GM12878 (cell line): ENCODE measurements around the gene HAND1. TPM values are rescaled to one million over a fixed set of nuclear protein-coding genes. Genes with fewer than 3 reads are reported as not detected.

Experiments
- CBX5 ChIP-seq: sonication (generic); IDR thresholded peaks from 2 replicates; pipeline ENCODE4 v1.6.1; 2016; ENCODE audit warnings: low read depth, moderate library complexity, mild to moderate bottlenecking, inconsistent platforms
- CREB1 ChIP-seq: IDR thresholded peaks from 2 replicates; pipeline ENCODE4 v1.6.1; 2012; ENCODE audit warnings: low read depth, mild to moderate bottlenecking, inconsistent platforms
- EZH2 ChIP-seq: IDR thresholded peaks from 2 replicates; pipeline ENCODE4 v1.6.1; 2012; ENCODE audit warnings: low read depth, mild to moderate bottlenecking, control low read depth, inconsistent platforms, low read length, borderline replicate concordance; ENCODE audit not compliant: control insufficient read depth
- FOXK2 ChIP-seq: fragments of 450-650 bp; IDR thresholded peaks from 2 replicates; pipeline ENCODE4 v1.6.1; 2017; ENCODE audit warnings: mild to moderate bottlenecking, moderate library complexity
- GATAD2B ChIP-seq: fragments of 450-650 bp; conservative IDR thresholded peaks from 2 replicates; pipeline ENCODE4 v1.6.1; 2017; ENCODE audit warnings: low read depth, mild to moderate bottlenecking, moderate library complexity
- KLF5 ChIP-seq: fragments of 450-650 bp; IDR thresholded peaks from 2 replicates; pipeline ENCODE4 v1.6.1; 2014; ENCODE audit warnings: mild to moderate bottlenecking; ENCODE audit not compliant: partially characterized antibody
- MYC ChIP-seq: IDR thresholded peaks from 2 replicates; pipeline ENCODE4 v1.6.1; 2011; ENCODE audit warnings: mild to moderate bottlenecking, low read length, moderate library complexity, inconsistent platforms; ENCODE audit not compliant: insufficient read depth, insufficient replicate concordance, insufficient read length, severe bottlenecking
- NFYA ChIP-seq: IDR thresholded peaks from 2 replicates; pipeline ENCODE4 v1.6.1; 2011; ENCODE audit warnings: low read depth, mild to moderate bottlenecking, low read length, improper control_type of control experiment, borderline replicate concordance
- NRF1 ChIP-seq: conservative IDR thresholded peaks from 2 replicates; pipeline ENCODE4 v1.6.1; 2011; ENCODE audit warnings: mild to moderate bottlenecking, low read depth, low read length, improper control_type of control experiment
- PAX5 ChIP-seq: IDR thresholded peaks from 2 replicates; pipeline ENCODE4 v1.6.1; 2011; ENCODE audit warnings: low read depth, low read length, borderline replicate concordance
- PAX8 ChIP-seq: fragments of 450-650 bp; IDR thresholded peaks from 2 replicates; pipeline ENCODE4 v1.6.1; 2017; ENCODE audit warnings: mild to moderate bottlenecking, moderate library complexity
- POLR2A ChIP-seq: IDR thresholded peaks from 2 replicates; pipeline ENCODE4 v1.6.1; 2011; ENCODE audit warnings: low read depth, mild to moderate bottlenecking, low read length
- POLR2AphosphoS5 ChIP-seq: IDR thresholded peaks from 2 replicates; pipeline ENCODE4 v1.6.1; 2011; ENCODE audit warnings: mild to moderate bottlenecking, low read length, inconsistent platforms
- RAD51 ChIP-seq: fragments of 450-650 bp; IDR thresholded peaks from 2 replicates; pipeline ENCODE4 v1.6.1; 2016; ENCODE audit warnings: moderate library complexity, mild to moderate bottlenecking, inconsistent platforms
- TBL1XR1 ChIP-seq: IDR thresholded peaks from 2 replicates; pipeline ENCODE4 v1.6.1; 2012; ENCODE audit warnings: low read depth, low read length, improper control_type of control experiment
- WRNIP1 ChIP-seq: IDR thresholded peaks from 2 replicates; pipeline ENCODE4 v1.6.1; 2011; ENCODE audit warnings: low read depth, low read length, improper control_type of control experiment, borderline replicate concordance
- YBX1 ChIP-seq: fragments of 450-650 bp; IDR thresholded peaks from 2 replicates; pipeline ENCODE4 v1.6.1; 2016; ENCODE audit warnings: antibody characterized with exemption
- ZBED1 ChIP-seq: IDR thresholded peaks from 2 replicates; pipeline ENCODE4 v1.6.1; 2016; ENCODE audit warnings: borderline replicate concordance
- ZNF622 ChIP-seq: fragments of 450-650 bp; IDR thresholded peaks from 2 replicates; pipeline ENCODE4 v1.6.1; 2017; ENCODE audit warnings: mild to moderate bottlenecking, inconsistent platforms
- polyA plus RNA-seq, 11 experiments: library from polyadenylated mRNA; depleted of rRNA in 4 of 11; unstranded in 6 of 11; stranded (reverse) in 5 of 11; fragments of >200 nt; fragmentation: Nextera tagmentation in 4 of 11; fragmentation: Illumina TruSeq in 1 of 11; extraction: Ambion mirVana in 4 of 11; extraction: Trizol in 1 of 11; gene quantifications; 1 replicate in 1 of 11; 2 replicates in 10 of 11; pipeline versions ENCODE4 v1.2.1 to v1.2.3, GENCODE V29; 2011 to 2016; ENCODE audit warnings: inconsistent platforms in 2 of 11, missing spikeins in 2 of 11, low read depth in 1 of 11
- total RNA-seq, 4 experiments: library from RNA; depleted of rRNA in 3 of 4; stranded (reverse); fragments of >200 nt in 3 of 4; fragmentation: Illumina TruSeq in 1 of 4; extraction: Trizol in 1 of 4; gene quantifications; 2 replicates each; pipeline versions ENCODE4 v1.2.1 to v1.2.3, GENCODE V29; 2013 to 2021
- TF ChIP-seq, protein P1 (sequence below): fragments of 450-650 bp; IDR thresholded peaks from 2 replicates; pipeline ENCODE4 v1.6.1; 2014; ENCODE audit warnings: mild to moderate bottlenecking
- TF ChIP-seq, protein P2 (sequence below): fragments of 450-650 bp; IDR thresholded peaks from 2 replicates; pipeline ENCODE4 v1.6.1; 2017; ENCODE audit warnings: mild to moderate bottlenecking, low read depth, inconsistent platforms; ENCODE audit not compliant: poor library complexity, severe bottlenecking
- TF ChIP-seq, protein P3 (sequence below): fragments of 150-350 bp; IDR thresholded peaks from 2 replicates; pipeline ENCODE4 v1.6.1; 2014; ENCODE audit warnings: mild to moderate bottlenecking, low read depth, low read length
- TF ChIP-seq, protein P4 (sequence below): fragments of 450-650 bp; formaldehyde crosslinking; IDR thresholded peaks from 2 replicates; pipeline ENCODE4 v1.4.0; 2020; ENCODE audit warnings: mild to moderate bottlenecking, moderate library complexity

Gene HAND1
- total and polyA plus RNA-seq, 10 of the 15 experiments (the other 5 are each of a cell fraction or from before 2014, with no cell fraction given), result 0.06 to 0.41 (median 0.27) TPM; not detected in 4

DNA sequence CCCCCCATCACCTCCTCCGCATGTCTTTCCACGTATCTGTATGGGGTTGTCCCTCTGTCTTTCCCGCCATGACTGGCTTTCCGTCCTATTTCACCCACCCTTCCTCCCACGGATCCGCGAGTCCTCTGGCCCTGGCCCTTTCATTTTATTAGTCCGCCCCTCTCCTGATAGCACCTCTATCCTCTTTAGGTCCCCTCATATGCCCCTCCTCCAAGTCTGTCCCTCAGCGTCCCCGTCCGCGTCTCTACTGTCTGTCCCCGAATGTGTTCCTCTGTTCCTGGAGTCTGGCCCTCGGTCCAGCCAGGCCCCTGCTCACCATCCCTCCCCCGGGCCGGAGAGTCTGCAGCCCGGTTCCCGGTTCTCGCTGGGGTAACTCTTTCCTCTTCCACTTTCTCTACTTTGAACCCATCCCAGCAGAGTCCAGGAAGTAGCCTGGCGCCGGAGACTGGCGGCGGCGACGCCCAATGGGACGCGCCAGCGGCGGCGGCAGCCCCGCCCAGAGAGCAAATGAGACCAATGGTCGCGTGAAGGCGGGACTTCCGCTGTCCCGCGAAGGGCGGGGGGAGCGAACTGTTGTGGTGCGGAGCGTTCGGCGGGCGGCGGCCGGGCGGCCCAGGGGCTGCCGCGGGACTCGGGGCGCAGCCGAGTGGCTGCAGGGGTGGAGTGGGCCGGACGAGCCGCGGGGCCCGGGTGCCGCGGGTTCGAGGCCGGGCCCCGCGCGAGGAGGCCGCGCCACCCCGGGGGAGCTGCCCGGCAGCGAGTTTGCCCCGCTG lies 32.4 kb downstream of the HAND1 start, which contains the start of gene SAP30L (continued):
- TF ChIP-seq, protein P1, sequence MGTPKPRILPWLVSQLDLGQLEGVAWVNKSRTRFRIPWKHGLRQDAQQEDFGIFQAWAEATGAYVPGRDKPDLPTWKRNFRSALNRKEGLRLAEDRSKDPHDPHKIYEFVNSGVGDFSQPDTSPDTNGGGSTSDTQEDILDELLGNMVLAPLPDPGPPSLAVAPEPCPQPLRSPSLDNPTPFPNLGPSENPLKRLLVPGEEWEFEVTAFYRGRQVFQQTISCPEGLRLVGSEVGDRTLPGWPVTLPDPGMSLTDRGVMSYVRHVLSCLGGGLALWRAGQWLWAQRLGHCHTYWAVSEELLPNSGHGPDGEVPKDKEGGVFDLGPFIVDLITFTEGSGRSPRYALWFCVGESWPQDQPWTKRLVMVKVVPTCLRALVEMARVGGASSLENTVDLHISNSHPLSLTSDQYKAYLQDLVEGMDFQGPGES, result peak; percentile 90
- TF ChIP-seq, protein P2, sequence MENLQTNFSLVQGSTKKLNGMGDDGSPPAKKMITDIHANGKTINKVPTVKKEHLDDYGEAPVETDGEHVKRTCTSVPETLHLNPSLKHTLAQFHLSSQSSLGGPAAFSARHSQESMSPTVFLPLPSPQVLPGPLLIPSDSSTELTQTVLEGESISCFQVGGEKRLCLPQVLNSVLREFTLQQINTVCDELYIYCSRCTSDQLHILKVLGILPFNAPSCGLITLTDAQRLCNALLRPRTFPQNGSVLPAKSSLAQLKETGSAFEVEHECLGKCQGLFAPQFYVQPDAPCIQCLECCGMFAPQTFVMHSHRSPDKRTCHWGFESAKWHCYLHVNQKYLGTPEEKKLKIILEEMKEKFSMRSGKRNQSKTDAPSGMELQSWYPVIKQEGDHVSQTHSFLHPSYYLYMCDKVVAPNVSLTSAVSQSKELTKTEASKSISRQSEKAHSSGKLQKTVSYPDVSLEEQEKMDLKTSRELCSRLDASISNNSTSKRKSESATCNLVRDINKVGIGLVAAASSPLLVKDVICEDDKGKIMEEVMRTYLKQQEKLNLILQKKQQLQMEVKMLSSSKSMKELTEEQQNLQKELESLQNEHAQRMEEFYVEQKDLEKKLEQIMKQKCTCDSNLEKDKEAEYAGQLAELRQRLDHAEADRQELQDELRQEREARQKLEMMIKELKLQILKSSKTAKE, result no peak
- no peak for TF ChIP-seq ZBED1
- peak; percentile 64 for TF ChIP-seq NFYA
- no peak for TF ChIP-seq EZH2
- no peak; the same call in 1 of the 2 replicates for TF ChIP-seq NRF1
- TF ChIP-seq CBX5, result no peak
- no peak for TF ChIP-seq FOXK2
- TF ChIP-seq, protein P3, sequence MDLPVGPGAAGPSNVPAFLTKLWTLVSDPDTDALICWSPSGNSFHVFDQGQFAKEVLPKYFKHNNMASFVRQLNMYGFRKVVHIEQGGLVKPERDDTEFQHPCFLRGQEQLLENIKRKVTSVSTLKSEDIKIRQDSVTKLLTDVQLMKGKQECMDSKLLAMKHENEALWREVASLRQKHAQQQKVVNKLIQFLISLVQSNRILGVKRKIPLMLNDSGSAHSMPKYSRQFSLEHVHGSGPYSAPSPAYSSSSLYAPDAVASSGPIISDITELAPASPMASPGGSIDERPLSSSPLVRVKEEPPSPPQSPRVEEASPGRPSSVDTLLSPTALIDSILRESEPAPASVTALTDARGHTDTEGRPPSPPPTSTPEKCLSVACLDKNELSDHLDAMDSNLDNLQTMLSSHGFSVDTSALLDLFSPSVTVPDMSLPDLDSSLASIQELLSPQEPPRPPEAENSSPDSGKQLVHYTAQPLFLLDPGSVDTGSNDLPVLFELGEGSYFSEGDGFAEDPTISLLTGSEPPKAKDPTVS, result no peak
- no peak for TF ChIP-seq MYC
- peak; percentile 75; the same call in 1 of the 2 replicates for TF ChIP-seq POLR2AphosphoS5
- no peak for TF ChIP-seq RAD51
- TF ChIP-seq GATAD2B, result no peak; the same call in none of the 2 replicates
- TF ChIP-seq CREB1, result 0 out of 2 replicates have a peak, but pooled peaks have one; percentile 40
- peak; percentile 85 for TF ChIP-seq POLR2A
- no peak for TF ChIP-seq YBX1
- no peak for TF ChIP-seq PAX8
- no peak for TF ChIP-seq ZNF622
- TF ChIP-seq, protein P4, sequence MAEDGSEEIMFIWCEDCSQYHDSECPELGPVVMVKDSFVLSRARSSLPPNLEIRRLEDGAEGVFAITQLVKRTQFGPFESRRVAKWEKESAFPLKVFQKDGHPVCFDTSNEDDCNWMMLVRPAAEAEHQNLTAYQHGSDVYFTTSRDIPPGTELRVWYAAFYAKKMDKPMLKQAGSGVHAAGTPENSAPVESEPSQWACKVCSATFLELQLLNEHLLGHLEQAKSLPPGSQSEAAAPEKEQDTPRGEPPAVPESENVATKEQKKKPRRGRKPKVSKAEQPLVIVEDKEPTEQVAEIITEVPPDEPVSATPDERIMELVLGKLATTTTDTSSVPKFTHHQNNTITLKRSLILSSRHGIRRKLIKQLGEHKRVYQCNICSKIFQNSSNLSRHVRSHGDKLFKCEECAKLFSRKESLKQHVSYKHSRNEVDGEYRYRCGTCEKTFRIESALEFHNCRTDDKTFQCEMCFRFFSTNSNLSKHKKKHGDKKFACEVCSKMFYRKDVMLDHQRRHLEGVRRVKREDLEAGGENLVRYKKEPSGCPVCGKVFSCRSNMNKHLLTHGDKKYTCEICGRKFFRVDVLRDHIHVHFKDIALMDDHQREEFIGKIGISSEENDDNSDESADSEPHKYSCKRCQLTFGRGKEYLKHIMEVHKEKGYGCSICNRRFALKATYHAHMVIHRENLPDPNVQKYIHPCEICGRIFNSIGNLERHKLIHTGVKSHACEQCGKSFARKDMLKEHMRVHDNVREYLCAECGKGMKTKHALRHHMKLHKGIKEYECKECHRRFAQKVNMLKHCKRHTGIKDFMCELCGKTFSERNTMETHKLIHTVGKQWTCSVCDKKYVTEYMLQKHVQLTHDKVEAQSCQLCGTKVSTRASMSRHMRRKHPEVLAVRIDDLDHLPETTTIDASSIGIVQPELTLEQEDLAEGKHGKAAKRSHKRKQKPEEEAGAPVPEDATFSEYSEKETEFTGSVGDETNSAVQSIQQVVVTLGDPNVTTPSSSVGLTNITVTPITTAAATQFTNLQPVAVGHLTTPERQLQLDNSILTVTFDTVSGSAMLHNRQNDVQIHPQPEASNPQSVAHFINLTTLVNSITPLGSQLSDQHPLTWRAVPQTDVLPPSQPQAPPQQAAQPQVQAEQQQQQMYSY (CRISPR knock-in tag), result no peak
- TF ChIP-seq PAX5, result no peak
- 0 out of 2 replicates have a peak, but pooled peaks have one; percentile 15 for TF ChIP-seq TBL1XR1
- no peak for TF ChIP-seq WRNIP1
- no peak for TF ChIP-seq KLF5
